Activated naive CD4-positive, alpha-beta T cell (primary cell): ENCODE results near the gene NEURL4.

Experiments
- DNase-seq, 4 experiments: peaks; one replicate each; lab custom pipeline; 2025; lab: John Stamatoyannopoulos, UW

NEURL4 gene

DNA sequence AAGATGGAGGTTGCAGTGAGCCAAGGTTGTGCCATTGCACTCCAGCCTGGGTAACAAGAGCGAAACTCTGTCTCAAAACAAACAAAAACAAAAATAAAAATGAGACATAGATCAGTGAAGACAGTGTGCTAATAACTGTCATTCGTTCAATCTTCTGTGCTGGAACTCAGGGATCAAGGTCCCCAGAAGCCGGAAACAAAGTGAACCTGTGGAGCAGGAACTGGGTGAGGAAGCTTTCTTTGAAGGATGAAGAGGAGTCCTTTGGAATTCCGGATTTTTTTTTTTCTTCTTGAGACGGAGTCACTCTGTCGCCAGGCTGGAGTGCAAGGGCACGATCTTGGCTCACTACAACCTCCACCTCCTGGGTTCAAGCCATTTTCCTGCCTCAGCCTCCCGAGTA lies 49.7 kb downstream of the NEURL4 start:
- no peak for DNase-seq

DNA sequence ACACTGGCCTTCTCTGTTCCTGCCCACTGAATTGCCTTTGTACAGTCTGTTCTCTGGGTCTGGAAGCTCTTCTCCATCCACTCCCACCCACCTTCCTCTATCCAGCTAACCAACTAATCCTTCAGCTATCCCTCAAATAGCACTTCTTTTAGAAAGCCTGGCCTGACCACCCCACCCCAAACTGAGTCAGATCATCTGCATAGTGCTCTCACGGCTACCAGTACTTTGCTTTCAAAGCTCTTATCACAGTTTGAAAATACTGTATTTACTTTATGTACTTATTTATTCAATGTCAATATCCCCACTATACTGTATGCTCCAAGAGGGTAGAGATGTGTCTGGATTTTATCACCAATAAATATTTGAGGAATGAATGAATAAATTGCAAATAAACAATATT lies 62.4 kb downstream of the NEURL4 start:
- no peak for DNase-seq
